HG03342 (cell line): ENCODE data around the gene POLR3A.

Experiments
- ATAC-seq: cut with Tn5 transposase; IDR thresholded peaks from one replicate; pipeline ENCODE4 v1.9.1; 2021; ENCODE audit warnings: mild to moderate bottlenecking, moderate library complexity; ENCODE audit not compliant: unreplicated experiment

Gene POLR3A

GRCh38 chr10:77983384-77984341 lies 45.7 kb downstream of the POLR3A start:
- no peak for ATAC-seq

DNA sequence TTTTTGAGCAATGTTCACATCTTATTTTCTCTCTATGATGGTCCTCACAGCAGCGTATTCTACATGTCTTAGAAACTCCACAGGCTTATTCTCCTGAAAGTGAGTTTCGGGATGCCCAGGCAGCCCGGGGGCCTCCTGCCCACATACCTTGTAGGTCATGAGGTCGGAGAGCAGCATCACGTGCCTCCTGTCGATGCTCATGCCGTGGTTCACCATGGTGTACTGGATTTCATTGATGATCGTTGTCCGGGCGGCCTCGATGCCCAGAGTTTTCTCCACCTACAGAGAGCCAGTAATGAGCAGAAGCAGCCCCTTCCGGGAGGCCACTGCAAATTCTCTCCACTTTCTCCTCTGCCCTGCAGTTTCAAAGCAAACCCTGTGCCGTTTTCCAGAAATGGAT lies 48.0 kb downstream of the POLR3A start:
- no peak for ATAC-seq

GRCh38 chr10:77979221-77979620 lies 50.1 kb downstream of the POLR3A start:
- no peak for ATAC-seq

- no peak for ATAC-seq
Measured at GRCh38 chr10:77978360-77978759, 51.0 kb downstream of the POLR3A start.

GRCh38 chr10:77977934-77978333 lies 51.4 kb downstream of the POLR3A start:
- no peak for ATAC-seq

DNA sequence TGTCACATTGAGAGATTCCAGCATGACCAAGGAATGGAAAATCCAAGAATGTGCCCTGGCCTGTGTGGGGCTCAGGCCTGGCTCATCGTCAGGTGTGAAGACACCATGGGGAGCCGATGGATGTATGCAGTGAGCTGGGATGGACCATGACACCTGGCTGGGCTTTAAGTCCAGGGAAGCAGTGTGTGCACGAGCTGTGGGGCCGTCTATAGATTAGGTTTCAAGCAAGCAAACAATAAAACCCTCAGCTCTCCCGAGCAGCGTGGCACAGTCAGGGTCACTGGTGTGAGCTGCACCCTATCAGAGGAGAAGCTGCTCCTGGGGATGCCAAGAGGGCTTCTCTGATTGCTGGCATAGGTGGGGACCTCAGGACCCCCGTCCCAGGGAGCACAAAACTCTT lies 52.3 kb downstream of the POLR3A start:
- ATAC-seq = no peak

GRCh38 chr10:77975086-77975666 lies 54.1 kb downstream of the POLR3A start:
- no peak for ATAC-seq

- no peak for ATAC-seq
Measured at GRCh38 chr10:77974396-77975074, 54.8 kb downstream of the POLR3A start.

DNA sequence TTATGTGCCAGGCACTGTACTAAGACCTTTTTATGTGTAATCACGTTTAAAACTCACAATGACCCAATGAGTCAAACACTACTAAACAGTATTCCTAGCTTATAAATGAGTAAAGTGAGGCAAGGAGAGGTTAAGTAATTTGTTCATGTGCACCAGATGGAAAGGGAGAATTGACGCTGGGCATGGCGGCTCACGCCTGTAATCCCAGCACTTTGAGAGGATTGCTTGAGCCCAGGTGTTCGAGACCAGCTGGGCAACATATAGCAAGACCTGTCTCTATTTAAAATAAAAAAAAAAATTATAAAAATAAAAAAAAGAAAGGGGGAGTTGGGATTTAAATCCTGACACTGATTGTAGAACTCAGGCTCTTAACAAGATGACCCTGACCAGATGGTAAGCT lies 56.0 kb downstream of the POLR3A start:
- ATAC-seq = no peak

DNA sequence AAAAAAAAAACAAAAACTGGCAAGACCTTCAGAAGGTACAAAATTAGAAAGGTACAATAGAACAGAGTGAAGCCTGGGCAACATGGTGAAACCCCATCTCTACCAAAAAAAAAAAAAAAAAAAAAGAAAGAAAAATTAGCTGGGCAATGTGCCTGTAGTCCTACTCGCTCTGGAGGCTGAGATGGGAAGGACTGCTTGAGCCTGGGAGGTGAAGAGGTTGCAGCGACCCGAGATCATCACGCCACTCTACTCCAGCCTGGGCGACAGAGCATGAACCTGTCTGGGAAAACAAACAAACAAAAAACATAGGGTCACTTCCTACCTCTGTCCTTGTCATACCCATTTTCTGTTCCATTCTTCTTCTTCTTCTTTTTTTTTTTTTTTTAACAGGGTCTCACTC lies 57.2 kb downstream of the POLR3A start:
- ATAC-seq = no peak

- ATAC-seq = no peak
Measured at GRCh38 chr10:77971804-77972144, 57.5 kb downstream of the POLR3A start.

DNA sequence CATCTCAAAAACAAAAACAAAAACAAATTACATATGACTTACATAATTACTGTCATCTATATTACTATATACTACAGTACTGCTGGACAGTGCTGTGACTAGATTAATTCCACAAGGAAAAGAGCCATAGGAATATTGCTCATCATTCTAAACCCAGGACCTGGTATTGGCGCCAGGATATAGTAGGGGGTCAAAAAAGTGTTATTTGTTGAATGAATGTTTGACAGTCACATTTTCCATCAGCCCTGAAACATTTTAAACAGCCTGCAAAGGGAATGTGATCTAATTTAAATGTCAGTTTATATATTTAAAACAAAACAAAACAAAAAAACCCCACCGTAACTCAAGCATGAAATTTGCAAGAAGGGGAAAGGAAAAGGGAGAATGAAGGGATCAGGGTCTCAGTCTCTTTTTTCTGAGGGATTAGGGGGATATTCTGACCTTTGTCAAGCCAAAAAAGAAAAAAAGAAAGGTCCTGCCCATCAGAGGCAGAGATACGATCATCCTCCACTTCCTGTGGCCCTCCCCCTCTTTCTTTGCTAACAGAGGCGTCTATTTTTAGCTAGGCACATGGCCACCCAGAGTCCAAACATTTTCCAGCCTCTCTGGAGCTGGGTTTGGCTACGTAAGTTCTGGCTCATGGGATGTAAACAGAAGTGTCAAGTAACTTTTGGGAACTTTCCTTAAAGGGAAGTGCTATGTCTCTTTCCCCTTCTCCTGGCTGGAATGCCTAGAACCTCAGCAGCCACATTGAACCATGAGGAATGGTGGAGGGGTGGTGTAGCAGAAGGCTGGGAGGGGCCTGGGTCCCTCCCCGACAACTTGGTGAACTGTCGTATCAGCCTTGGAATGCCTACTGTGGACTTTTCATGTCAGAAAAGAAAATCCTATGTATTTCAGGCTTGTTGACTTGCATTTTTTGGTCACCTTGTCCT lies 58.2 kb downstream of the POLR3A start:
- ATAC-seq = no peak

DNA sequence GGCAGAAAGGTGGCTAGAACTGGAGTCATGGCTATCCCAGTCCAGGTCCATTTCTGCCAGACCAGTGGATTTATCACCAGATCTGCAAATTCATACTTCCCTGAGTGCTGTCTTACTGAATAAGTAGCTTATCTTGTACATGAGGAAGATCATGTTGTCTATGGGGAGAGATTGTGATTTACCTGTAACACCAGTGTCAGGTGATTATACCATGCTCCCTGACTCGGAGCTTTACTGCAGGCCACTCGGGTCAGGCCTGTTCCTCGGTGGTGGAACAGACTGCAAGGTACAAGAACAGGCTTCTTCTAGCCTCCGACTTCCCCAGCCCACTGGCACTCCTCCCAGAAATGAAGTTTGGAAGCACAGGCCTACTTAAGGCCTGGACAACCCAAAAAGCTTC lies 60.2 kb downstream of the POLR3A start:
- no peak for ATAC-seq

DNA sequence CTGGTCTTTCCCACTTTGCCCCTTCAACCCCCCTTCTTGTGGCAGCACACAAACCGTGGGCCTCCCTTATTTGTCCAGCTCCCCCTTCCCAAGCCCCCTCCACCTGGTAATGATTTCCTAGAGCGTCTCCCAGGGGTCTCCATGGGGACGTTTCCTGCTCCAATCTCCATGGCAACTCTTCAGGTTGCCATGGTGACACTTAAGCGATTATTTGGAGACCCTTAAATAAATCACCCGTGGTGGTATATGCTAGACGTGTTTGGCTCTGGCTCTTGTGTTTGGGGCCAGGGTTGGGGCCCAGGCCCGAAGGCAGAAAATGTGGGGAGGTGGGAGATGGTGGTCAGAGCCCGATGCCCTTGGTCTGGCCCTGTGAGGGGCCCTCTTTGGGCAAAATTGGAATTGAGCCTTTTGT lies 61.7 kb downstream of the POLR3A start:
- ATAC-seq = no peak

DNA sequence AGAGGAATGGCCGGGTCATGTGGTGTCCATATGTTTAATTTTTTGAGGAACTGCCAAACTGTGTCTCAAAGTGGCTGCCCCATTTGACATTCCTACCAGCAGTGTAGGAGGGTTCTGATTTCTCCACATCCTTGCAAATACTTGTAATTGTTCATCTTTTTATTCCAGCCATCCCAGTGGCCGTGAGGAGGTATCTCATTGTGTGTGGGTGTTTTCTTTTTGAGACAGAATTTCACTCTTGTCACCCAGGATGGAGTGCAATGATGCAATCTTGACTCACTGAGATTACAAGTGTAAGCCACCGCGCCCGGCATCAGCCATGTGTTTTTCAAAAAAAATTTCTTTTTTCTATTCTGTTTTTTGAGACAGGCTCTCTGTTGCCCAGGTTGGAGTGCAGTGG lies 64.0 kb downstream of the POLR3A start:
- no peak for ATAC-seq

DNA sequence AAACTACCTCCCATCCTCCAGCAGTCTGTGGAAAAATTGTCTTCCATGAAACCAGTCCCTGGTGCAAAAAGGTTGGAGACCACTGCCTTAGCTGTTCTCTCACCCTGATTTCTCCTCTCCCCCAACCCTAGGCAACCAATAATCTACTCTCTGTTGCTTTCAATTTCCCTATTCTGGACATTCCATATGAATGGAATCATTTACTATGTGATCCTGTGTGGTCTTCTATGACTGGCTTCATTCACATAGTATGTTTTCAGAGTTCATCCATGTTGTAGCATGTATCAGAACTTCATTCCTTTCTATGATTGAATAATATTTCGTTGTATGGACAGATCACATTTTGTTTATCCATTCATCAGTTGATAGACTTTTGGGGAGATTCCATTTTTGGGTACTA lies 64.5 kb downstream of the POLR3A start:
- ATAC-seq = no peak

DNA sequence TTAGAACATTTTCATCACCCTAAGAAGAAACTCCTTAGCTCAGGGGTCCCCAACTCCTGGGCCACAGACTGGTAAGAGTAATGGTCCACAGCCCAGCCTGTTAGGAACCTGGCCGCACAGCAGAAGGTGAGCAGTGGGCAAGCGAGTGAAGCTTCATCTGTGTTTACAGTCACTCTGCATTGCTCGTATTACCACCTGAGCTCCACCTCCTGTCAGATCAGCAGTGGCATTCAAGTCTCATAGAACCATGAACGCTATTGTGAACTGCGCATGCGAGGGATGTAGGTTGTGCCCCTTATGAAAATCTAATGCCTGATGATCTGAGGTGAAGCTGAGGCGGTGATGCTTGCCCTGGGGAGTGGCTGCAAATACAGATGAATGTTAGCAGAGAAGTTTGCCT lies 65.4 kb downstream of the POLR3A start:
- no peak for ATAC-seq

DNA sequence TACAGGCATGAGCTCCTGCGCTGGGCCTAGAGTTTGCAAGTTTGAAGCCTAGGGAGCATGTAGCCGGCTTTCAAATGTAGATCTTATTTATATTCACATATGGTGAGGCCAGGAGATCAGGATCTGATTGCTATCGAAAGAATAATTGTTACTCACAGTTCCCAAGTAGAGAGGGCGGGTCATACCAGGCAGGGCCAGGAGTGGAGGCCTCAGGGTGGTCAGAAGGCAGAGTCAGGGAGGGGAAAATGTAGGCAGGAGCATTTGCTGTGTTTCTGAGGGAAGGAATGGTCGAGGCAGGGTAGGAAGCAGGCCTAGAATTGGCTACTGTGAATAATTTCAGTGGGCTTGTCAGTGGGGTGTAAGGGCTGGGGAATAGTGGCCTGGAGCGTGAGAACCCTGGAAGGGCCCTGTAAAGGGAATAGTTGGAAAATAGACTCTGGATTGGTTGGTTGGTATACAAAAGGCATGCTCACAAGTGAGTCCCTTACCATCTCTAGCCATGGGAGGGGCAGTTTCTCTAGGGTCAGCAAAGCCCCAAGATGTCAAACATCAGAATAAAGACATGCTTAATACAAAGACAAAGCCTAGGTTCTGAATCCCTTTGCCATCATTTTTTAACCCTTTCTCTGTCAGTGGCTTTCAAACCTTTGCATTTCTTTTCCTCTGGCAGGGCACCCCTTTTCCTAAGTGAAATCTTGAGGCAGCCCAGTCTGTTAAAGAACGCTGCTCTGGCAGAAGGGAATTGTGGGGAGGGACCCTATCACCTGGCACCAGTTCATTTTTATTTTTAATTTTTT lies 66.8 kb downstream of the POLR3A start:
- no peak for ATAC-seq

DNA sequence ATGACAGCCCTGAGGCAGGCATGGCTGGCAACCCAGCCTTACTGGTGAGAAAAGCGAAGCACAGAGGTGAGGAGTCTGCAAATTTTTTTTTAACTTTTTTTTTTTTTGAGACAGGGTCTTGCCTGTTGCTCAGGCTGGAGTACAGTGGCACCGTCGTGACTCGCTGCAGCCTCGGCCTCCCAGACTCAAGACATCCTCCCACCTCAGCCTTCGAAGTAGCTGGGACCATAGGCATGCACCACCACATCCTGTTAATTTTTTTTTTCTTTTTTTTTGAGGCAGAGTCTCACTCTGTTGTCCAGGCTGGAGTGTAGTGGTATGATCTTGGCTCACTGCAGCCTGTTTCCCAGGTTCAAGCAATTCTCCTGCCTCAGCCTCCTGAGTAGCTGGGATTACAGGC lies 67.6 kb downstream of the POLR3A start:
- ATAC-seq = no peak

DNA sequence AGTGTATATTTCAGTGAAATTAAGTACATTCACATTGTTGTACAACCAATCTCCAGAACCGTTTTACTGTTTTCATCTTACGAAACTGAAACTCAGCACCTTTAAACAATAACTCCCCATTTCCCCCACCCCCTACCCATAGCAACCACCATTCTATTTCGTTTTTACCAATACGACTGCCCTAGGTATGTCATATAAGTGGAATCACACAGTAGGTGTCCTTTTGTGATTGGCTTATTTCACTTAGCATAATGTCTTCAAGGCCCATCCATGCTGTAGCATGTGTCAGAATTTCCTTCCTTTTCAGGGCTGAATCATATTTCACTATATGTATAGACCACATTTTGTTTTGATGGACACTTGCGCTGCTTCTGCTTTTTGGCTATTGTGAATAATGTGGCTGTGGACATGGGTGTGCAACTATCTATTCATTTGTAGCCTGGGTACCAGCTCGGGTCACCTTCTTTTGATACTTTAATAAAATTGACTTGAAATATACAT lies 68.4 kb downstream of the POLR3A start:
- ATAC-seq = no peak
